ENCODE measurements around the gene ACOT12. TPM values are rescaled to one million over a fixed set of nuclear protein-coding genes. Genes with fewer than 3 reads are reported as not detected.

ACOT12 gene
- total and polyA plus RNA-seq, 2 donors (not counting 3 experiments of a cell fraction or from before 2014, with no cell fraction given), result not detected

DNA sequence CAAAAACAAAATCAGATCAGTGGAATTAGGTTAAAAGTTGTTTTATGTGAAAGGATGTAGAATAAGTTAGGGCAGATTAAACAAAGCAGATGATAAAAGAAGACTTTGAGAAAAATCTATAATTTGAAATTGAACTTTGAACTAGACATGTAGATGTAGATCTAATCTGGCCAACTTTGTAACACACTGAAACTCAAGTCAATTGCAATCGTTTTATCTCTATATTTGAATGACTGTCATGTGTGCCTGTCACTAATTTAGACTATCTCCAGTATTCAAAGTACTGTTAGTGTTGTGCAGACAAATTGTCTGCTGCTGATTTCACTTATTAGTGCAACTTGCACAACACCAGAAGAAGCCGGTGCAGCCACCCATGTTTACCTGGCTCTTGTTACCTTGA is 39.8 kb downstream of the ACOT12 start:
- DNase-seq (ENCODE audit: low read depth, low spot score) (no peak), FAIRE-seq (no peak)
- Histone ChIP-seq H3K79me2 (ENCODE audit: control insufficient read depth, insufficient read depth, low read length) (no peaks in the 10 kb centered on the region), H3K27ac (ENCODE audit: insufficient read depth, low read depth, low read length) (no peak overlapping the region), H3K9ac (replicated peaks; ENCODE audit: extremely low read depth, insufficient read depth, low read length) (no peak overlapping the region), H3K36me3 (ENCODE audit: control insufficient read depth in 2 of 2, extremely low read depth in 1 of 2, insufficient read depth in 2 of 2, low read length in 2 of 2) (no peaks in the 10 kb centered on the region), H3K4me3 (replicated peaks in 1 of 3; ENCODE audit: insufficient read depth in 1 of 3, low read depth in 1 of 3, low read length in 3 of 3) (no peak overlapping the region), H3K4me2 (ENCODE audit: insufficient read depth, low read length) (no peak overlapping the region), H3K9me1 (replicated peaks; ENCODE audit: control insufficient read depth, extremely low read depth, insufficient read depth, low read length) (no peaks in the 10 kb centered on the region), H2AFZ (ENCODE audit: low read depth, low read length) (no peak overlapping the region), H3K4me1 (ENCODE audit: control insufficient read depth, extremely low read depth, insufficient read depth, low read length) (no peaks in the 10 kb centered on the region), H3K27me3 (ENCODE audit: control insufficient read depth in 2 of 2, insufficient read depth in 2 of 2, low read length in 2 of 2) (peaks cover 0 to under 1% of the 10 kb centered on the region in 2 experiments), H3K9me3 (replicated peaks; ENCODE audit: control insufficient read depth, insufficient read depth, low read length) (no peaks in the 10 kb centered on the region), H4K20me1 (replicated peaks; ENCODE audit: control insufficient read depth, extremely low read depth, insufficient read depth, low read length) (no peaks in the 10 kb centered on the region)
- ChIA-PET CTCF (no interaction called here), POLR2A (no interaction called here)
- dilution Hi-C loops (cut with MboI; ENCODE audit: extremely low pct_ligation_motif_present, low sequenced_read_pairs) (no loop called here), intact Hi-C loops (cut with micrococcal nuclease) (no loop called here)
- no TSS peak for BruUV-seq (replicated peaks)
- TF ChIP-seq, protein P1, sequence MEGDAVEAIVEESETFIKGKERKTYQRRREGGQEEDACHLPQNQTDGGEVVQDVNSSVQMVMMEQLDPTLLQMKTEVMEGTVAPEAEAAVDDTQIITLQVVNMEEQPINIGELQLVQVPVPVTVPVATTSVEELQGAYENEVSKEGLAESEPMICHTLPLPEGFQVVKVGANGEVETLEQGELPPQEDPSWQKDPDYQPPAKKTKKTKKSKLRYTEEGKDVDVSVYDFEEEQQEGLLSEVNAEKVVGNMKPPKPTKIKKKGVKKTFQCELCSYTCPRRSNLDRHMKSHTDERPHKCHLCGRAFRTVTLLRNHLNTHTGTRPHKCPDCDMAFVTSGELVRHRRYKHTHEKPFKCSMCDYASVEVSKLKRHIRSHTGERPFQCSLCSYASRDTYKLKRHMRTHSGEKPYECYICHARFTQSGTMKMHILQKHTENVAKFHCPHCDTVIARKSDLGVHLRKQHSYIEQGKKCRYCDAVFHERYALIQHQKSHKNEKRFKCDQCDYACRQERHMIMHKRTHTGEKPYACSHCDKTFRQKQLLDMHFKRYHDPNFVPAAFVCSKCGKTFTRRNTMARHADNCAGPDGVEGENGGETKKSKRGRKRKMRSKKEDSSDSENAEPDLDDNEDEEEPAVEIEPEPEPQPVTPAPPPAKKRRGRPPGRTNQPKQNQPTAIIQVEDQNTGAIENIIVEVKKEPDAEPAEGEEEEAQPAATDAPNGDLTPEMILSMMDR (IDR thresholded peaks at IDR 0.05; ENCODE audit: extremely low read depth in 1 of 2, insufficient read depth in 1 of 2, low read depth in 1 of 2, low read length in 2 of 2), result no peak
- TF ChIP-seq, protein P2, sequence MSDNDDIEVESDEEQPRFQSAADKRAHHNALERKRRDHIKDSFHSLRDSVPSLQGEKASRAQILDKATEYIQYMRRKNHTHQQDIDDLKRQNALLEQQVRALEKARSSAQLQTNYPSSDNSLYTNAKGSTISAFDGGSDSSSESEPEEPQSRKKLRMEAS (IDR thresholded peaks at IDR 0.05; ENCODE audit: insufficient read depth, insufficient read length), result no peak
- TF ChIP-seq EZH2 (IDR thresholded peaks at IDR 0.05; ENCODE audit: borderline replicate concordance, low read depth, low read length, severe bottlenecking), result no peak

DNA sequence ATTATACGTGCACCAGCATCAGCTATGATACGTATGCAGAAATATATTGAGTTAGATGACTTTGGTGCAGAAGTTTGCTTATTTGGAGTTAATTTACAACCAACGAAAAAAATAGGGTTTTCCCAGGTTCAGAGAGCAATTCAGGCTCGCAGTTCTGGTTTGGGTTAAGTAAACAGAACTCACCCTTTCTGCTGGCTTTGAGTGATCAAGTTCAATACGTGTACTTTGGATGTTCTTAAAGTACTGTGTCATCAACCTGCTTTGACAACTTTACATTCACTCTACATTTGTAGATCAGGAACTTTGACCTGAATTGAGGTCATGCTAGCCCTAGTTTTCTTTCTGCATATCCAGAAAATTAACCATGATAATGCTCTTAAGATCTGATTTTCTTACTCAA is 40.7 kb downstream of the ACOT12 start:
- H3K27me3 ChIP-seq (ENCODE audit: control insufficient read depth in 2 of 2, insufficient read depth in 2 of 2, low read length in 2 of 2), result no peaks in the 10 kb centered on the region
- no peak overlapping the region for H3K4me3 ChIP-seq (replicated peaks in 1 of 3; ENCODE audit: insufficient read depth in 1 of 3, low read depth in 1 of 3, low read length in 3 of 3)
- DNase-seq (ENCODE audit: low read depth, low spot score) (no peak), FAIRE-seq (no peak)
- dilution Hi-C loops (cut with MboI; ENCODE audit: extremely low pct_ligation_motif_present, low sequenced_read_pairs), result no loop called here
- no peaks in the 10 kb centered on the region for H3K36me3 ChIP-seq (ENCODE audit: control insufficient read depth in 2 of 2, extremely low read depth in 1 of 2, insufficient read depth in 2 of 2, low read length in 2 of 2)
- POLR2A ChIA-PET, result no interaction called here
- H3K4me2 ChIP-seq (ENCODE audit: insufficient read depth, low read length), result no peak overlapping the region
- intact Hi-C loops (cut with micrococcal nuclease), result no loop called here
- H3K9ac ChIP-seq (replicated peaks; ENCODE audit: extremely low read depth, insufficient read depth, low read length), result no peak overlapping the region
- no peak overlapping the region for H3K27ac ChIP-seq (ENCODE audit: insufficient read depth, low read depth, low read length)
- no peaks in the 10 kb centered on the region for H4K20me1 ChIP-seq (replicated peaks; ENCODE audit: control insufficient read depth, extremely low read depth, insufficient read depth, low read length)
- TF ChIP-seq MYC (IDR thresholded peaks at IDR 0.05; ENCODE audit: low read depth, low read length), result no peak
- no peak for TF ChIP-seq EZH2 (IDR thresholded peaks at IDR 0.05; ENCODE audit: borderline replicate concordance, low read depth, low read length, severe bottlenecking)
- no peak for TF ChIP-seq JUN (IDR thresholded peaks at IDR 0.05; ENCODE audit: borderline replicate concordance, insufficient read depth, insufficient read length, low read depth)
- TF ChIP-seq FOS (IDR thresholded peaks at IDR 0.05; ENCODE audit: borderline replicate concordance, insufficient read depth, low read length), result no peak
- no peak for TF ChIP-seq GATA2 (IDR thresholded peaks at IDR 0.05; ENCODE audit: insufficient read depth, insufficient read length, low read depth, low read length)
- TF ChIP-seq, protein P1 (IDR thresholded peaks at IDR 0.05; ENCODE audit: extremely low read depth in 1 of 2, insufficient read depth in 1 of 2, low read depth in 1 of 2, low read length in 2 of 2), result no peak
- TF ChIP-seq POLR2A (IDR thresholded peaks at IDR 0.05; ENCODE audit: low read depth, low read length), result no peak
- TF ChIP-seq, protein P2 (IDR thresholded peaks at IDR 0.05; ENCODE audit: insufficient read depth, insufficient read length), result no peak
- no peak for TF ChIP-seq POLR2AphosphoS5 (IDR thresholded peaks at IDR 0.05; ENCODE audit: insufficient read depth, low read depth, low read length)
- H2AFZ ChIP-seq (ENCODE audit: low read depth, low read length), result no peak overlapping the region
- H3K9me1 ChIP-seq (replicated peaks; ENCODE audit: control insufficient read depth, extremely low read depth, insufficient read depth, low read length), result no peaks in the 10 kb centered on the region
- CTCF ChIA-PET, result no interaction called here
- BruUV-seq (replicated peaks), result no TSS peak
- no peaks in the 10 kb centered on the region for H3K79me2 ChIP-seq (ENCODE audit: control insufficient read depth, insufficient read depth, low read length)
- H3K9me3 ChIP-seq (replicated peaks; ENCODE audit: control insufficient read depth, insufficient read depth, low read length), result no peaks in the 10 kb centered on the region
- H3K4me1 ChIP-seq (ENCODE audit: control insufficient read depth, extremely low read depth, insufficient read depth, low read length), result no peaks in the 10 kb centered on the region
